ENCODE results near the gene MKNK2. TPM values are rescaled to one million over a fixed set of nuclear protein-coding genes. Genes with fewer than 3 reads are reported as not detected.
A peak's percentile ranks its signal among the peaks of the same experiment; 100 is the strongest.

MKNK2 gene
- total and polyA plus RNA-seq, 10 of the 15 experiments (the other 5 are each of a cell fraction or from before 2014, with no cell fraction given): 9.6 to 365 (median 69.9) TPM

DNA sequence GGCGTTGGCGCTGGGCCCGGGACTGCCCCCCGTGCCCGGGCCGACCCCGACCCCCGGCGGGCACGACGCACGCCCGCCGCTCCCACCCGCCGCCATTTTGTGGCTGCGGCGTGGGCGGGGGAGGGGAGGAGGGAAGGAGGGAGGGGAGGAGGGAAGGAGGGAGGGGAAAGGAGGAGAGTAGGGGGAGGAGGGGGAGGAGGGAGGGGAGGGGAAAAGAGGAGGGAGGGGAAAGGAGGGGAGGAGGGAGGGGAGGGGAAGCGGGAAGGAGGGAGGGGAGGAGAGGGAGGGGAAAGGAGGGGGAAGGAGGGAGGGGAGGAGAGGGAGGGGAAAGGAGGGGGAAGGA lies 35.5 kb downstream of the MKNK2 start, which contains the start of gene BTBD2:
Gene BTBD2 (minus strand): TSS at position 107 of the 343 bp plus-strand sequence. CDS start 11 bp downstream, at position 96.
- FAIRE-seq (no peak), DNase-seq (ENCODE audit: low read depth, low spot score) (no peak), ATAC-seq (no peak)
- no peaks in the 10 kb centered on the region for H4K20me1 ChIP-seq (ENCODE audit: control insufficient read depth, insufficient read depth)
- ChIA-PET POLR2A (no interaction called here), SMC1A (ENCODE audit: uncharacterized antibody, unreplicated experiment) (interaction anchor here (0.8 kb wide), 1 partner anchor 83 kb away, joined by 3 read pairs; no protein-coding TSS in a partner anchor), CTCF (interaction anchor here (1.0 kb wide), 1 partner anchor 69 kb away, joined by 3 read pairs; no protein-coding TSS in a partner anchor), RAD21 (ENCODE audit: unreplicated experiment) (no interaction called here)
- no CpG with 5 or more reads among the region's 20 CpGs for WGBS (ENCODE audit: insufficient coverage, insufficient replicate concordance, low lambda C conversion rate, missing lambda C conversion rate)
- in situ Hi-C loops (cut with MboI): loop anchor here (5.0 kb wide), 1 partner anchor 67 kb away; no protein-coding TSS in a partner anchor
- peak within 1 kb of the TSS; percentile 77 for H3K4me3 ChIP-seq
- H2AFZ ChIP-seq (ENCODE audit: control insufficient read depth, low read depth, low read length): no peak within 1 kb of the TSS; the same call in 1 of the 2 replicates
- H3K36me3 ChIP-seq (ENCODE audit: control insufficient read depth in 2 of 2, insufficient read depth in 2 of 2, low read length in 1 of 2): no peaks in the 10 kb centered on the region
- no TSS peak for BruUV-seq (replicated peaks)
- intact Hi-C loops (cut with micrococcal nuclease; ENCODE audit: unreplicated experiment): loop anchor here (5.0 kb wide), 3 partner anchors 47 to 108 kb away; partner anchors contain the start of genes ADAT3 and SCAMP4
- H3K27ac ChIP-seq (ENCODE audit: control insufficient read depth, insufficient read depth): peak within 1 kb of the TSS; percentile 18; the same call in 1 of the 2 replicates
- peak in 1 of 2 experiments; percentile 87; a peak in 2 of 3 replicates for TF ChIP-seq EGR1 (IDR thresholded peaks at IDR 0.05; ENCODE audit: borderline replicate concordance in 1 of 2, low read depth in 2 of 2, low read length in 2 of 2)
- peak; percentile 91 for TF ChIP-seq YY1 (IDR thresholded peaks at IDR 0.05; ENCODE audit: low read depth, low read length)
- TF ChIP-seq RUNX3 (IDR thresholded peaks at IDR 0.05; ENCODE audit: low read length): peak; percentile 10; the same call in 1 of the 2 replicates
- TF ChIP-seq TAF1 (IDR thresholded peaks at IDR 0.05; ENCODE audit: borderline replicate concordance, low read depth, low read length): peak; percentile 67; the same call in 1 of the 2 replicates
- TF ChIP-seq JUND (IDR thresholded peaks at IDR 0.05; ENCODE audit: low read depth, low read length): no peak
- no peaks in the 10 kb centered on the region for H3K9me3 ChIP-seq (replicated peaks; ENCODE audit: control insufficient read depth, insufficient read depth, low read length)
- H3K9ac ChIP-seq (ENCODE audit: control insufficient read depth, insufficient read depth, low read length): peak within 1 kb of the TSS; percentile 53; the same call in 1 of the 2 replicates
- H3K79me2 ChIP-seq (ENCODE audit: control insufficient read depth, insufficient read depth, low read length): peaks cover 16% of the 10 kb centered on the region
- H3K4me1 ChIP-seq (ENCODE audit: control insufficient read depth, insufficient read depth, low read length): peaks cover 9% of the 10 kb centered on the region
- peak within 1 kb of the TSS; percentile 81 for H3K4me2 ChIP-seq (ENCODE audit: control insufficient read depth, insufficient read depth)
- H3K27me3 ChIP-seq (replicated peaks in 1 of 2; ENCODE audit: control insufficient read depth in 2 of 2, insufficient read depth in 2 of 2, low read length in 1 of 2): no peaks in the 10 kb centered on the region
